ENCODE results near the gene TAOK1. TPM values are rescaled to one million over a fixed set of nuclear protein-coding genes. Genes with fewer than 3 reads are reported as not detected.

The TAOK1 gene
- total and polyA plus RNA-seq, 9 of the 15 experiments (the other 6 are each of a cell fraction or from before 2014, with no cell fraction given): 3.2 to 33.1 (median 16.5) TPM

DNA sequence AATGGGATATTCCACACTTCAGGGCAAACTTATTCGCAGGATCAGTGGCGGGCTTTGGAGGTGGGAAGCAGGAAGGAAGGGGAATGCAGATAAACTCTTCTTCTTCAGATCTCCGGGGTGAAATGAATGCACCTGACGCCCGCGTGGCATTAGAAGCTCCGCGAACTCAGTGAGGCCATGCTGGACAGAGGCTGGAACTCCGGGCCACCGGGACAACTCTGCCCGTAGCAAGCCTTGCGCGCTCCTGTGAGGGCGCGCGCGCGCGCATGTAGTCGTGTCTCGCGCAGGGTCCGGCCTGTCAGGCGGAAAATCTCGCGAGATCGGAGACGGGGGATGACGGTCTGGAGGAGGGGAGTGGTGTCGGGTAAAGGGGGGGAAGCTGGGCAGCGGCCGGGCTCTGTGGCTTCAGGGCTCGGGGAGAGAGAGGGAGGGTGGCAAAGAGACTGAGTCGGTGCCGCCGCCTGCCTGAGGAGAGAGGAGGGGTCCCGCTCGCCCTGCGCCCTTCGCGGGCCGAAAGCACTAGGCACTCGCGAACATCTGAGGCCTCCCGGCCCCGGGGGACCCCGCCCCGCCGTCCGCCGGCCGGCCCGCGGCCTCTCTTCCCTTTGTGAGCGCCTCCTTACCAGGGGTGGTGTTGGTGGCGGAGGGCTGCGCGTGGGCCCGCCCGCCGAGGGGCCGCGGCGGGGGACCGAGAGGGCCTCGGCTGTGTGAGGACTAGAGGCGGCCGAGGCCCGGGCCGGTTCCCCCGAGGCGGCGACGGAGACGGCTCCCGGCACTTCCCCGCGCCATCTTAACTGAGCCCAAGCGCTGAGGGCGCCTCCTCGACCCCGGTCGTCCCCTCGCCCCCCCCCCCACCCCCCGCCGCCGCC lies at the start of gene TAOK1 (continued):
- TF ChIP-seq, protein P1, sequence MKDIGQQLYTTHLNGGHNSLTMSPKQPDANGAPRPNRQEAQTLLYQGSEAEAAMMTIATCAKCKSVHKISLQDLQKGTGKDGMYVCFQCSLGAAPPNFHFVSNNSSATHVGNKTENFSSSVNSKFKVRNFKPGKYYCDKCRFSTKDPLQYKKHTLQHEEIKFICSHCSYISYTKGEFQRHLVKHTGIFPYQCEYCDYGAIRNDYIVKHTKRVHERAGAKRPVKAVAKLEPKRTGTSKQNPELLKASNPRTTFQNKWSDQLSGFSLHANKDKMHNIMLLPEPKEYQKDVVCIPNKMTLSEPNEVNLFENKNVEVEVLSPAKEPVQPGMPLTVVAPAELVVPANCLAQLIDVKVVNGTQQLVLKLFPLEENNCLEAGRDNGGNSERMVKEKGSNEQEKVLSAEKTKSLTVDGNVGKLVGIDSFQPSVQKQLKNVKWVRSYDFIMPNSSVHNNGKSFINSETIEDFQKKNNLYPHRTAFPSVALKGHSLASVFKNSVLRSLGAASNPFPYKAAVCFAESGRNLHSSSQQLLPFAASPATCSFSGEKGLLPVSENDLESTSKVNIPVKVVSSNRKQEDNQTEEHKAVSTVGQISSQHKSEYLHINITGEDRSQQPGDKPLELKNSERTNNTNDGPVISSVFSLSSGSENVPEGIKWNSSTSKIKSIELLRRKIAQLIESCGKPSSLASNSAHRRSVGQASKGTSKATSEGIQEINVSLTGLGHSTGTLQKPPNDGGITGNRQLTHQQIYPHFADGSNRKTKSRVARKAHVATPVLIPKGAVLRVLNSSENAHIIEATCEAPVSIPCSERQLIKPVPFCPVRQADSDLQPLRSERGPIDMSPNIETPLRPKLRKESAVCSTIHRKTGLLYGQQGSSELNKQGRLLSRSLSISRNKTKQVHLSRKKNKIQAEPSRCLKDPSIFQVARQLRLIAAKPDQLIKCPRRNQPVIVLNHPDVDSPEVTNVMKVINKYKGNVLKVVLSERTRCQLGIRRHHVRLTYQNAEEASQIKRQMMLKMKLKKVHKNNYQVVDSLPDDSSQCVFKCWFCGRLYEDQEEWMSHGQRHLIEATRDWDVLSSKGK (CRISPR knock-in tag; IDR thresholded peaks at IDR 0.05): no peak
- TF ChIP-seq, protein P2, sequence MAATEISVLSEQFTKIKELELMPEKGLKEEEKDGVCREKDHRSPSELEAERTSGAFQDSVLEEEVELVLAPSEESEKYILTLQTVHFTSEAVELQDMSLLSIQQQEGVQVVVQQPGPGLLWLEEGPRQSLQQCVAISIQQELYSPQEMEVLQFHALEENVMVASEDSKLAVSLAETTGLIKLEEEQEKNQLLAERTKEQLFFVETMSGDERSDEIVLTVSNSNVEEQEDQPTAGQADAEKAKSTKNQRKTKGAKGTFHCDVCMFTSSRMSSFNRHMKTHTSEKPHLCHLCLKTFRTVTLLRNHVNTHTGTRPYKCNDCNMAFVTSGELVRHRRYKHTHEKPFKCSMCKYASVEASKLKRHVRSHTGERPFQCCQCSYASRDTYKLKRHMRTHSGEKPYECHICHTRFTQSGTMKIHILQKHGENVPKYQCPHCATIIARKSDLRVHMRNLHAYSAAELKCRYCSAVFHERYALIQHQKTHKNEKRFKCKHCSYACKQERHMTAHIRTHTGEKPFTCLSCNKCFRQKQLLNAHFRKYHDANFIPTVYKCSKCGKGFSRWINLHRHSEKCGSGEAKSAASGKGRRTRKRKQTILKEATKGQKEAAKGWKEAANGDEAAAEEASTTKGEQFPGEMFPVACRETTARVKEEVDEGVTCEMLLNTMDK (IDR thresholded peaks at IDR 0.05; ENCODE audit: borderline replicate concordance, insufficient read depth, low read depth, low read length, poor library complexity, severe bottlenecking): no peak
- TF ChIP-seq NCOA1 (IDR thresholded peaks at IDR 0.05; ENCODE audit: low read depth) (no peak), ELF4 (CRISPR knock-in tag; IDR thresholded peaks at IDR 0.05) (peak; percentile 71; the same call in 1 of the 2 replicates), SREBF1 (IDR thresholded peaks at IDR 0.05; ENCODE audit: borderline replicate concordance, low read depth, low read length) (no peak), CTBP1 (IDR thresholded peaks at IDR 0.05; ENCODE audit: borderline replicate concordance) (peak; percentile 61; the same call in 1 of the 2 replicates), SRSF7 (optimal IDR thresholded peaks at IDR 0.05; ENCODE audit: low read depth, low read length) (no peak), CHCHD3 (CRISPR knock-in tag; IDR thresholded peaks at IDR 0.05) (no peak), ZNF586 (CRISPR knock-in tag; conservative IDR thresholded peaks at IDR 0.05) (no peak), BRCA1 (IDR thresholded peaks at IDR 0.05) (no peak), BRCA1 (CRISPR knock-in tag; IDR thresholded peaks at IDR 0.05) (no peak), ZBTB1 (CRISPR knock-in tag; IDR thresholded peaks at IDR 0.05; ENCODE audit: borderline replicate concordance, low read depth) (no peak), ZNF668 (CRISPR knock-in tag; IDR thresholded peaks at IDR 0.05) (no peak), MCM3 (IDR thresholded peaks at IDR 0.05) (no peak), NONO (IDR thresholded peaks at IDR 0.05; ENCODE audit: low read depth in 2 of 2, low read length in 1 of 2) (peak; percentile 15 to 82; a peak in 2 of 4 replicates), DNMT1 (IDR thresholded peaks at IDR 0.05) (no peak), MTF1 (CRISPR knock-in tag; IDR thresholded peaks at IDR 0.05; ENCODE audit: borderline replicate concordance) (no peak), GATA2 (CRISPR knock-in tag; IDR thresholded peaks at IDR 0.05) (no peak), NFE2 (IDR thresholded peaks at IDR 0.05; ENCODE audit: low read depth) (no peak)
- TF ChIP-seq, protein P3, sequence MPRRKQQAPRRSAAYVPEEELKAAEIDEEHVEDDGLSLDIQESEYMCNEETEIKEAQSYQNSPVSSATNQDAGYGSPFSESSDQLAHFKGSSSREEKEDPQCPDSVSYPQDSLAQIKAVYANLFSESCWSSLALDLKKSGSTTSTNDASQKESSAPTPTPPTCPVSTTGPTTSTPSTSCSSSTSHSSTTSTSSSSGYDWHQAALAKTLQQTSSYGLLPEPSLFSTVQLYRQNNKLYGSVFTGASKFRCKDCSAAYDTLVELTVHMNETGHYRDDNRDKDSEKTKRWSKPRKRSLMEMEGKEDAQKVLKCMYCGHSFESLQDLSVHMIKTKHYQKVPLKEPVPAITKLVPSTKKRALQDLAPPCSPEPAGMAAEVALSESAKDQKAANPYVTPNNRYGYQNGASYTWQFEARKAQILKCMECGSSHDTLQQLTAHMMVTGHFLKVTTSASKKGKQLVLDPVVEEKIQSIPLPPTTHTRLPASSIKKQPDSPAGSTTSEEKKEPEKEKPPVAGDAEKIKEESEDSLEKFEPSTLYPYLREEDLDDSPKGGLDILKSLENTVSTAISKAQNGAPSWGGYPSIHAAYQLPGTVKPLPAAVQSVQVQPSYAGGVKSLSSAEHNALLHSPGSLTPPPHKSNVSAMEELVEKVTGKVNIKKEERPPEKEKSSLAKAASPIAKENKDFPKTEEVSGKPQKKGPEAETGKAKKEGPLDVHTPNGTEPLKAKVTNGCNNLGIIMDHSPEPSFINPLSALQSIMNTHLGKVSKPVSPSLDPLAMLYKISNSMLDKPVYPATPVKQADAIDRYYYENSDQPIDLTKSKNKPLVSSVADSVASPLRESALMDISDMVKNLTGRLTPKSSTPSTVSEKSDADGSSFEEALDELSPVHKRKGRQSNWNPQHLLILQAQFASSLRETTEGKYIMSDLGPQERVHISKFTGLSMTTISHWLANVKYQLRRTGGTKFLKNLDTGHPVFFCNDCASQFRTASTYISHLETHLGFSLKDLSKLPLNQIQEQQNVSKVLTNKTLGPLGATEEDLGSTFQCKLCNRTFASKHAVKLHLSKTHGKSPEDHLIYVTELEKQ (CRISPR knock-in tag; IDR thresholded peaks at IDR 0.05): no peak

Data from K562 (cell line).